RPMI8226 (cell line): ENCODE measurements around the gene TIMM50.
A peak's percentile ranks its signal among the peaks of the same experiment; 100 is the strongest.

Source experiments
- DNase-seq: peaks from one replicate; pipeline ENCODE4 v3.0.0-alpha.2; 2015

TIMM50 gene

DNA sequence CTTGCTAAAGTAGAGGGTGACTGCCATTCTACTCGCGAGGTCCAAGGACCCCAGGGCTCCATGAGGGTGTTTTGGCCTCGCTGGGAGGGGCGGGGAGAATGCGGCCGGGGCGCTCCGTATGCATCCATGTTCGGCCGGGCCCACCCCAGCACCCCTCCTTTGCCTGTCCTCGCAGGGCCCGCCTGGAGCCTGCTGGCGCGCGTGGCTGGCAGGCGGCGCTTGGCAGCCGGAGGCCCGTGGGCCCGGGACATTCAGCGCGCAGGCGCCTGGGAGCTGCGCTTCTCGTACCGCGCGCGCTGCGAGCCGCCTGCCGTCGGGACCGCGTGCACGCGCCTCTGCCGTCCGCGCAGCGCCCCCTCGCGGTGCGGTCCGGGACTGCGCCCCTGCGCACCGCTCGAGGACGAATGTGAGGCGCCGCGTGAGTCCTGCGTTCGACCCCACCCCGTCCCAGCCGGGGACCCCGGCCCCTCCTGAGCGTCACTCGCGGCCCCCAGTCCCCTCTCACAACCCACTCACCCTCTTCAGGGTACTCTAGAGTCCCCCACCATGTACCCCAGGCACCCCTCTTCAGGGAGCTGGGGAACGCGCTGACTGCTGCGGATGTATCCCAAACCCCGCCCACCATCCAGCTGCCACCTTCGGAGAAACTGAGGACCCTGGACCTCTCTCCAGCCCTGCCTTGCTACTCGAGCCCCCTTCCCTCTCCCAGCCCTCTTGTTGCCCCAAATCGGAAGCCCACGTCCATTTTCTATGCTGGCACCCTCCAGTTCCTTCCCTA lies 22.2 kb downstream of the TIMM50 start:
- DNase-seq, result peak; percentile 85

GRCh38 chr19:39506598-39506943 lies 25.9 kb downstream of the TIMM50 start:
- DNase-seq, result no peak

- DNase-seq, result peak; percentile 59
Observed at GRCh38 chr19:39506944-39507714, 26.5 kb downstream of the TIMM50 start.

DNA sequence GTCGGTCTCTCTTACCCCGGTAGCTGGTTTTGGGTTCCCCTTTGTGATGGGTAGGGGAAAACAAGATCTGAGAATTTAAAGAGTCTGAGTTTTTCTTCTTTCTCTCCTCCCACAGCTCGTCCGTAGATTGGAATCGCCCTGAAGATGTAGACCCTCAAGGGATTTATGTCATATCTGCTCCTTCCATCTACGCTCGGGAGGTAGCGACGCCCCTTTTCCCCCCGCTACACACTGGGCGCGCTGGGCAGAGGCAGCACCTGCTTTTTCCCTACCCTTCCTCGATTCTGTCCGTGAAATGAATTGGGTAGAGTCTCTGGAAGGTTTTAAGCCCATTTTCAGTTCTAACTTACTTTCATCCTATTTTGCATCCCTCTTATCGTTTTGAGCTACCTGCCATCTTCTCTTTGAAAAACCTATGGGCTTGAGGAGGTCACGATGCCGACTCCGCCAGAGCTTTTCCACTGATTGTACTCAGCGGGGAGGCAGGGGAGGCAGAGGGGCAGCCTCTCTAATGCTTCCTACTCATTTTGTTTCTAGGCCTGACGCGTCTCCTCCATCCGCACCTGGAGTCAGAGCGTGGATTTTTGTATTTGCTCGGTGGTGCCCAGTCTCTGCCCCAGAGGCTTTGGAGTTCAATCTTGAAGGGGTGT lies 27.2 kb downstream of the TIMM50 start:
- no peak for DNase-seq

GRCh38 chr19:39508629-39509028 lies 28.0 kb downstream of the TIMM50 start:
- no peak for DNase-seq

DNA sequence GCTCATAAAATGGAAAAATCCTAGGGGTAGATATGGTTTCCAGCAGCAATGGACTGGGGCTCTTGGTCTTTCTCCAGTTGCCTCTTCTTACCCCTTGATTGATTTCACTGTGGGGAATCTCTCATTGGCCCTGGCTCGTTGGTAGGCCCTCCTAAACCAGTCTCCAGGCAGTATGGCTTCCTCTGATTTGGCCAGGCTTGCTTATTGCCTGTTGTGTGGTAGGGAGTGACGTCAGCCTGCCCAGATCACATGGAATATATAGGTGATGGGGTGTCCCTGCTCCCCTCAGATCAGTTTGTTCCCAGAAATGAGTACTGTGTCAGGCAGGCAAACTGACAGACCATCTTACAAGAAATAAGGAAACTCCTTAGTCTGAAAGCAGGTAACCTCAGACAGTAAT lies 28.6 kb downstream of the TIMM50 start:
- DNase-seq, result no peak

GRCh38 chr19:39512988-39513387 lies 32.4 kb downstream of the TIMM50 start:
- DNase-seq, result peak; percentile 18

DNA sequence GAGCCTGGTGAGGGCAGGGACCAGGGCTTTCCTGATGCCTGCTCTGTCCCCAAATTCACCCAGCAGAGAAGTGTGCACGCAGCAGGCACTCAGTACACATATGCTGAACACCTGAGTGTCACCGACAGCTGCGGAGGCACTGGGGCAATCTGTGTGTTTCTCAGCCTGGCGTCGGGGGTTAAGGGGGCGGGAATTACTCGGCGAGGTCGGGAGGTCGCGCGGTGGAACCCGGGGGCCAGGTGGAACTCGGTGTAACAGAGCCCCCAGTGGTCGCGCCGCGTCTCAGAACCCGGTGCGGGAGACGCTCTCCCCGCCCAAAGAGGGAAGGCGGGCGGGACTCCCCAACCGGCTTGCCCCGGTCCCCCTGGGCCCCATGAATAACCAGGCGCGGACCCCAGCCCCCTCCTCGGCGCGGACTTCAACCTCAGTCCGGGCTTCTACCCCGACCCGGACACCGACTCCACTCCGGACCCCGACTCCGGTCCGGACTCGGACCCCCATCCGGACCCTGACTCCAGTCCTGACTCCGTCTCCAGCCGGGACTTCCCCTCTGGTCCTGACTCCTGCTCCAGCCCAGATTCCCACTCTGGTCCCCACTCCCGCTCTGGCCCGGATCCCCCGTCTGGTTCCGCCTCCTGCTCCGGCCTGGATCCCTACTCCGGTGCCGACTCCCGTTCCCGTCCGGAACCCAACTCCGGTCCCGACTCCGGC lies 34.4 kb downstream of the TIMM50 start, which contains the start of gene SELENOV:
Gene SELENOV, plus strand, starts transcription at position 300 of the 711 bp plus-strand sequence. Its CDS starts 74 bp downstream, at position 374.
- peak; percentile 10 for DNase-seq

- DNase-seq, result no peak
Observed at GRCh38 chr19:39515551-39516191, 35.0 kb downstream of the TIMM50 start.

DNA sequence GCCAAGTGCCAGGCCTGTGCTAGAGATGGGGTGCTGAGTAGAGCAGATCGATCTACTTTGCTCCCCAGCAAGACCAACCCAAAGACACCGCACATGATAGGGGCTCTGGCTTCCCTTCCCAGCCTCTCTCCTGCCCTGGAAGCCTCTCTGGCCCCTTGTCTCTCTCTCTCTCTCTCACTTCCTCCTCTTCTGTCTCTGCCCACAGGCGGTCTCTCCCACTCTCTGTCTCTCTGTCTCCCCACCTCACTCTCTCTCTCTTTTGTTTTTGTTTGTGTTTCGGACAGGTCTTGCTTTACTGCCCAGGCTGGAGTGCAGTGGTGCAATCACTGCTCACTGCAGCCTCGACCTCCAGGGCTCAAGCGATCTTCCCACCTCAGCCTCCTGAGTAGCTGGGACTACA lies 35.6 kb downstream of the TIMM50 start:
- DNase-seq, result no peak

DNA sequence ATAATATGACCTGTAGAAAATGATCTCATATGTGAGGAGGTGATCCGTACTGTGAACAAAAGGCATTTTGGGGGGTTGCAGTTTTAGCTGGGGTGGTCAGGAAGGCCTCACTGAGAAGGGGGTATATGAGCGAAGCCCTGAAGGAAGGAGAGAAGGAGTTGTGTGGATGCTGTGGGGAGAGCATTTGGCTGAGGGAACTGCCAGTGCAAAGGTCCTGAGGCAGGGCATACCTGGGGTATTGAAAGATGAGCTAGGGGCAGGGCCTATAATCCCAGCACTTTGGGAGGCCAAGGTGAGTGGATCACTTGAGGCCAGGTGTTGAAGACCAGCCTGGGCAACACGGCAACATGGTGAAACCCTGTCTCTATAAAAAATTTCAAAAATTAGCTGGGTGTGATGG lies 36.8 kb downstream of the TIMM50 start:
- no peak for DNase-seq

GRCh38 chr19:39518458-39518857 lies 37.8 kb downstream of the TIMM50 start:
- no peak for DNase-seq

GRCh38 chr19:39518975-39519374 lies 38.3 kb downstream of the TIMM50 start:
- no peak for DNase-seq

DNA sequence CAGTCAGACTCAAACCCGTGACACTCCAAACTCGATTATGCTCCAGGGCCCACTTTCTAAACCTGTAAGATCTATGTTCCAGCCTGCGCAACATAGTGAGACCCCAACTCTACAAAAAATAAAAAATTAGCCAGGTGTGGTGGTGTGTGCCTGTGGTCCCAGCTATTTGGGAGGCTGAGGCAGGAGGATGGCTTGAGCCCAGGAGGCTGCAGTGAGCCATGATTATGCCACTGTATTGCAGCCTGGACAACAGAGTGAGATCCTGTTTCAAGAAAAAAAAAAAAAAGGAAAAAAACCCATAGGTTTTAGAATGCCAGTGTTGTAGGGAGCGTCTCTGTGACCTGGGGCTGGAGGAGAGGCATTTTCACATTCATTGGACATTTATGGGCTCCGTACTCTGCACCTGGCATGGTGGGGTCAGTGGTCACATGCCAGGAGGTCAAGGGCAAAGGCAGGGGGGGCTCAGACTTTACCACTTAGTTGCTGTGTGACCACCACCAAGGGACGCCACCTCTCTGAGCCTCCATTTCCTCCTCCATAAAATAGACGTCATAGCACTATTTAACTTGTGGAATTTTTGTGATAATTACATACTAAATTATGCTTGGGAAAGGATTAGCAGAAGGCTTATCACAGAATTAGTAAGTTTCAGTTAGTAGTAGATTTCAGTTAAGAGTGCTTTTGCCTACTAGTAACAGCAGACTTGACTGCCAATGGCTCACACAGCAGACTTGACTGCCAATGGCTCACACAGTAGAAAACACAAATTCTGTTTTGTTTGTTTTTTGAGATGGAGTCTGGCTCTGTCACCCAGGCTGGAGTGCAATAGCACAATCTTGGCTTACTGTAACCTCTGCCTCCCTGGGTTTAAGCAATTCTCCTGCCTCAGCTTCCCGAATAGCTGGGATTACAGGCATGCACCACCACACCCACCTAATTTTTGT lies 40.2 kb downstream of the TIMM50 start:
- DNase-seq, result no peak

DNA sequence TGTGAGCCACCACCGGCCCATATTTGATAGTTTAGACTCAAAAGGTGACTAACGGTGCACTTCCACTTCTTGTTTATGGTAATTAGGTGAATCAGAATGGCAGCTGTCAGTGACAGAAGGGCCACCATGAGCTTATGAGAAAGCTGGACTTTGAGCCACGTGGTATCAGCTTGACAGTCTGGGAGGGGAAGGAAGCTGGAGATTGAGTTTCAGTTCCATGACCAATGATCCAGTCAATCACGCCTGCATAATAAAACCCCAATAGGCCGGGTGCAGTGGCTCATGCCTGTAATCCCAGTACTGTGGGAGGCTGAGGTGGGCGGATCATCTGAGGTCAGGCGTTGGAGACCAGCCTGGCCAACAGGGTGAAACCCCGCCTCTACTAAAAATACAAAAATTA lies 43.9 kb downstream of the TIMM50 start:
- DNase-seq, result no peak

- no peak for DNase-seq
Observed at GRCh38 chr19:39525205-39525604, 44.6 kb downstream of the TIMM50 start.

- DNase-seq, result no peak
Observed at GRCh38 chr19:39531834-39532232, 51.2 kb downstream of the TIMM50 start.

GRCh38 chr19:39532233-39533002 lies 51.8 kb downstream of the TIMM50 start, which contains the start of gene EID2B:
Gene EID2B (minus strand): TSS chr19:39532852. CDS start chr19:39532802, 50 bp downstream.
- peak; percentile 94 for DNase-seq

GRCh38 chr19:39533003-39533512 lies 52.4 kb downstream of the TIMM50 start:
- no peak for DNase-seq

DNA sequence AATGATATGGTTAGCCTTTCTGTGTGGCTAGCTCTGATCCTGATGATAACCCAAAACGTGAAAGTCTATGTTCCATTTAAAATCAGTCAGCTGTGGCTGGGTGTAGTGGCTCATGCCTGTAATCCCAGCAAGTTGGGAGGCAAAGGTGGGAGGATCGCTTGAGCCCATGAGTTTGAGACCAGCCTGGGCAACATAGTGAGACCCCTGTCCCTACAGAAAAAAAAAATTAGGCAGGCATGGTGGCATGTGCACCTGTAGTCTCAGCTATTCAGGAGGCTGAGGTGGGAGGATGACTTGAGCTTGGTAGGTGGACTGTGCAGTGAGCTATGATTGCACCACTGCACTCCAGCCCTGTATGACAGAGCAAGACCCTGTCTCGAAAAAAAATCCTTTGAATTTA lies 53.2 kb downstream of the TIMM50 start:
- no peak for DNase-seq
